LNCaP clone FGC (cell line): ENCODE data around the gene CEP72.

ENCODE experiments used
- DNase-seq: peaks from one replicate; pipeline ENCODE4 v3.0.0-alpha.2; 2011; ENCODE audit warnings: low read depth
- H3K4me3 ChIP-seq: 2 replicates; pipeline ENCODE4 v1.5.1; 2011; ENCODE audit warnings: mild to moderate bottlenecking, low read depth, low read length, control low read depth
- TF ChIP-seq, protein P1 (sequence below): IDR thresholded peaks from 2 replicates; pipeline ENCODE4 v1.5.1; 2012; ENCODE audit warnings: mild to moderate bottlenecking; ENCODE audit not compliant: control insufficient read depth, insufficient read depth; ENCODE audit errors: extremely low read depth

The CEP72 gene

DNA sequence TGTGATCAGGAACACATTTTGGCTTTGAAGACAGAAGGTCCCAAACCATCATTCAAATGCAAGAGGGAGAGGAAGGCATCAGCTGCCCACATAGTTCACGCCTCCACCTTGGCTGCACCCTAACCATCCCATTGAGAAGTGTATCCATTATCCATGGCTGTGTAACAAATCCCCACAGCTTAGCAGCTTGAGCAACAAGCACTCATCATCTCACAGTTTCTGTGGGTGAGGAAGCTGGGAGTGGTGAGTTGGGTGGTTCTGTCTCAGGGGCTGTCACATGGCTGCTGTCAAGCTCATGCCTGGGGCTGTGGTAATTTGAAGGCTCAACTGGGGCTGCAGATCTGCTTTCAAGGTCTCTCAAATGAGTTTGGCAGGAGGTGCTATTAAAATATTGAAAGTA lies 23.0 kb upstream of the CEP72 start:
- TF ChIP-seq, protein P1, sequence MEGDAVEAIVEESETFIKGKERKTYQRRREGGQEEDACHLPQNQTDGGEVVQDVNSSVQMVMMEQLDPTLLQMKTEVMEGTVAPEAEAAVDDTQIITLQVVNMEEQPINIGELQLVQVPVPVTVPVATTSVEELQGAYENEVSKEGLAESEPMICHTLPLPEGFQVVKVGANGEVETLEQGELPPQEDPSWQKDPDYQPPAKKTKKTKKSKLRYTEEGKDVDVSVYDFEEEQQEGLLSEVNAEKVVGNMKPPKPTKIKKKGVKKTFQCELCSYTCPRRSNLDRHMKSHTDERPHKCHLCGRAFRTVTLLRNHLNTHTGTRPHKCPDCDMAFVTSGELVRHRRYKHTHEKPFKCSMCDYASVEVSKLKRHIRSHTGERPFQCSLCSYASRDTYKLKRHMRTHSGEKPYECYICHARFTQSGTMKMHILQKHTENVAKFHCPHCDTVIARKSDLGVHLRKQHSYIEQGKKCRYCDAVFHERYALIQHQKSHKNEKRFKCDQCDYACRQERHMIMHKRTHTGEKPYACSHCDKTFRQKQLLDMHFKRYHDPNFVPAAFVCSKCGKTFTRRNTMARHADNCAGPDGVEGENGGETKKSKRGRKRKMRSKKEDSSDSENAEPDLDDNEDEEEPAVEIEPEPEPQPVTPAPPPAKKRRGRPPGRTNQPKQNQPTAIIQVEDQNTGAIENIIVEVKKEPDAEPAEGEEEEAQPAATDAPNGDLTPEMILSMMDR, result no peak
- H3K4me3 ChIP-seq, result no peak overlapping the region
- no peak for DNase-seq

DNA sequence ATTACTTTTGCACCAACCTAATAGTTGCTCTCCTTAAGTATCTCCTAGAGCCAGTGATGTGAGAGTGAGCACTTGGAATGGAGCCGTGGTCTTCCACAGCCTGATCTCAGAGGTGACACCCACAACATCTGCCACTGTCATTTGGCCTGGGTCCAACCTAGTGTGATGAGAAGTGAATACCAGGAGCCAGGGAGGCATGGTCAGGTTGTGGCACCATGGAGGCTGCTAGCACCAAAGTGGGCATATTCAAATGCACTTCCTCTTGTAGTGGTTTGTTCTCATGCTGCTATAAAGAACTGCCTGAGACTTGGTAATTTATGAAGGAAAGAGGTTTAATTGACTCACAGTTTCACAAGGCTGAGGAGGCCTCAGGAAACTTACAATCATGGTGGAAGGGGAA lies 22.6 kb upstream of the CEP72 start:
- no peak for DNase-seq
- no peak overlapping the region for H3K4me3 ChIP-seq
- TF ChIP-seq, protein P1, result no peak

DNA sequence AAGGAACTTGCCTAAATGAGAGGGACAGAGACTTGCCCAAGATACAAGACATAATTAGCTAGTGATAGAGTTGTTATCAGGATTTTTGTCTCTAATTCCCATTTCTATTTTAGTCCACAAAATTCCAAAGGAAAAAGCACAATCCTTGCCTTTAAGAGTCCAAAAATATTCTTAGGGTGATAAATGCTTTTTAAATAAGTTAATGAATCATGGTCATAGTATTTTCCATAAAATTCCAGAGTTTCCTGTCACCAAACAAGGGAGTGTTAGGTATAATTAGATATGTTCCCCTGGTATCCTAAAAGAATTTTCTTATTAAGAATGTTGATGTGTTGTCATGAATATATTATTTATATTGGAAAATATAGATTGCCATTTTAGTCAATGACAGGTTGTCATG lies 21.8 kb upstream of the CEP72 start:
- no peak for DNase-seq
- TF ChIP-seq, protein P1, result no peak
- H3K4me3 ChIP-seq, result no peak overlapping the region

DNA sequence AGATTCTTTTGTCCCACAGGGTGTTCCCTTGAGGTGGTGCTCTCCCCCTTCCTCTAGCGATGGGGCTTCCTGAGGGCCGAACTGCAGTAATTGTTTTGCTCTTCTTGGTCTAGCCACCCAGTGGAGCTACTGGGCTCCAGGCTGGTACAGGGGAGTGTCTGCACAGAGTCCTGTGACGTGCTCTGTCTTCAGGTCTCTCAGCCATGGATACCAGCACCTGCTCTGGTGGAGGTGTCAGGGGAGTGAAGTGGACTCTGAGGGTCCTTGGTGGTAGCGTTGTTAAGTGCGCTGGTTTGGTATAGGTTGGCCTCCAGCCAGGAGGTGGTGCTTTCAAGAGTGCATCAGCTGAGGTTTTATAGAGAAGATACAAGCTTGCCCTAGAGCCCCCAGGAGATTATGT lies 20.4 kb upstream of the CEP72 start:
- TF ChIP-seq, protein P1, result no peak
- DNase-seq, result no peak
- no peak overlapping the region for H3K4me3 ChIP-seq

DNA sequence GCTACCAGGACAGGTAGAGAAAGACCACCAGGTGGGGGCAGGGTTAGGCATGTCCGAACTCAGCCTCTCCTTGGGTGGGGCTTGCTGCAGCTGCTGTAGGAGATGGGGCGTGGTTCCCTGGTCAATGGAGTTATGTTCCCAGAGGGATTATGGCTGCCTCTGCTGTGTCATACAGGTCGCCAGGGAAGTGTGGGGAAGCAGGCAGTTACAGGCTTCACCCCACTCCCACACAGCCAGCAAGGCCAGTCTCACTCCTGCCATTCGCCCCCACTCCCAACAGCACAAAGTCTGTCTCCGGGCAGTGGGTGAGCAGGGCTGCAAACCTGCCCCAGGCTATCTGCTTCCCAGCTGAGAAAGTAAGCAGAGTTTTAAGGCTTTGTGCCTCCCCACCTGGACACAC lies 20.0 kb upstream of the CEP72 start:
- no peak for DNase-seq
- TF ChIP-seq, protein P1, result no peak
- H3K4me3 ChIP-seq, result no peak overlapping the region

DNA sequence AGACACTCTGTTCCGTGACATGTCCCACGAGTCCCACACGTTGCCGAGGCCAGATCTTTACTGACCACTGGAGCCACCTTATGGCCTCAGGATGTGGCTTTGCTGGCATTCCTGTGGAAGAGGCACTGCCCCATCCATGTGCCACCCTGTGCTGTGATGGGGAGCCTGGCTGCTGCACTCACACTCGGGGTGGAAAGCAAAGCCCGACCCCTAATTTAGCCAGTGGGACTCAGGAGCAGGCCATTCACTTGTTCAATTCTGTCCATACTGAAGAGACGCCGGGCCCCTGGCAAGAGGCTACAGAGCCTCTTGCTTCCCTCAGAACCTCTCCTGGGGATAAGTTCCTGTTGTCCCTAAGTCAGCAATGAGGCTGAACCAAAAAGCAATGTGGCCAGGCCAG lies 18.6 kb upstream of the CEP72 start:
- TF ChIP-seq, protein P1, result no peak
- DNase-seq, result no peak
- no peak overlapping the region for H3K4me3 ChIP-seq

DNA sequence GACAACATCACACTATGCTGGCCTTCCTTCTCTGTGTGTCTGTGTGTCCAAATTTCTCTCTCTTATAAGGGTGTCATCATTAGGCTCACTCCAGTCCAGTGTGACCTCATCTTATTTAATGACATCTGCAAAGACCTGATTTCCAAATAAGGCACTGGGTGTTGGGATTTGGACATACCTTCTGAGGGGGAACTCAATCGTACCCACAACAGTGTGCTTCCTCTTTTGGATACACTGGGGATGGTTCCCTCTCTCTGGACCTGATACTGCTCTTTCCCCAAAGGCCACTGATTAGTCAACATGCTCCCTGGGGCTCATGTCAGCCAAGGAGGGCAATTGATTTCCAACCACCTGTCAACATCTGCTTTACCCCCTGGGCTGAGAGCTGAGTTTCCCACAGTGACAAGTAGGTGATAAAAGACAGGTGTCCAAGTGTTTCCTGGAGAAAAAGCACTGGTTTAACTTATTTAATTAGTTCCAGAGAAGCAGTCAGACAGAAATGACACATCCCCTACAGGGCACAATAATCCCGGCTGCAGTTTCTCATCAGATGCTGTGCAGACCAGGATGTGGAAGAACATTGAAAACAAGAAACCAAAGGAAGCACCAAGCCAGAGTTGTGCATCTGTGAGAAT lies 17.8 kb upstream of the CEP72 start:
- TF ChIP-seq, protein P1, result no peak
- no peak for DNase-seq
- H3K4me3 ChIP-seq, result no peak overlapping the region
